ENCODE data around the gene TPCN2.

Gene TPCN2

GRCh38 chr11:69010964-69011623 lies 37.6 kb upstream of the TPCN2 start:
- DNase-seq = no peak

DNA sequence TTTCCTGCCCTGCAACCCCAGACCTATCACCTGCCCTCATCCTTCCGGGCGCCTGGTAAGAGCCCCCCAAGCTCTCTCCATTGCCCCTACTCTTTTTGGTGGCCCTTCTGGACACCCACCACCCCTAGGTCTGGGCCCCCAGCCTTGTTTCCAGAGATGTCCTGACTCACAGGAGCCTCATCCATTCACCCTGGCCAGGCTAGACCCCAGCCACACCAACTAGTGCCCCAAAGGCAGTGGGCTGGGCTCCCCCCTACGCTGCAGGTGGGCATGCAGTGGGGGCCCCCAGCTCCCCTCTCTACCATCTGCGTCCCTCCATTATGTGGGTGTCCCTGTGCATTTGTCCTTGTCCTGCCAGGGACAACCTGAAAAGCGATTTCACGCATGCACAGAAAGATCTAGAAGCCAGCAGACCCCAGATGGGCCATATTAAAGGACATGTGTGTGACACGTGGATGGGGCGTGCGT lies 37.1 kb upstream of the TPCN2 start:
- no peak for DNase-seq

GRCh38 chr11:69012092-69013008 lies 36.4 kb upstream of the TPCN2 start:
- no peak for DNase-seq

DNA sequence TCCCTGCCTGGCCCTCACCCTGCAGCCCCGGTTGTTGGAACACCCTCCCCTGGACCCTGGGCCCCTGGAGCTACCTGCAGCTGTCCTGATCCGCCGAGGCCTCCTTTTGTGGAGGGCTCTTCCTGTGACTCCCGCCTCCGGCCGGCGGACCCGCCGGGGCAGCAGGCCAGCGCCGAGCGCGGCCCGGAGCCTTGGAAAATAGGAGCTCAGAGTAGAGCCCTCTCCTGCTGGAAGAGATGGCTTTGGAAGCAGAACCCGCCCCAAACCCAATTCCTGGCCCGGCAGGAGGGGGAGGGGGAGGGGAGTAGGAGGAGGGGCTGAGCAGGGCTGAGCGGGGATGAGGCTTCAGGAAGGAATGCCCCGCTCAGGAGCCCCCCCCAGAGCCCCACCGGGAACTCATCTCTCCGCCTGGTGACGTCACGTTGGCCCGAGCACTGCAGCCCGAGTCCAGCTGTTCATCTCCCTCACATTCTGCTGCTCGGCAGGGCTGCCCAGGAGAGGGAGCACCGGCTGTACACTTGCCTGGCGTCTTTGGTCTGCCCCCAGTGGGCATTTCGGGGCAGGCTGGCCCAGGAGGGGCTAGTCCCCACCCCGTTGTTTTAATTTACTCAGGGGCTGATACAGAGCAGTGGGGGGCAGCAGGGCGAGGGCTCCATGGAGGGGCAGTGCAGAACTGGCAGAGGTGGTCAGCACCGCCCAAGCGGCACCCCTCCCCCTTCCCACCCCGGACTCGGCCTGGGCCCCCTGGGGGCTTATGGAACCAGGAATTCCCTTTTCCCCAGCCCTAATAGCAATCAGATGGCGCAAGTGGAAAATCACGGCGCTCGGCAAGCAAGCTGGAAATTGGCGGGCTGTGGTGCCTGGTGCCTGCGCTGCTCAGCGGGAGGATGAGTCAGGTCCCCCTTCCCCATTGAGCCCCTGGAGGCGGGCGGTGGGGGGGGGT lies 35.5 kb upstream of the TPCN2 start, which contains the start of gene MRGPRF:
MRGPRF (minus strand) TSS at position 238 of the 943 bp plus-strand sequence. CDS start 3,345 bp downstream, outside the sequence.
- peak; percentile 34 for DNase-seq

DNA sequence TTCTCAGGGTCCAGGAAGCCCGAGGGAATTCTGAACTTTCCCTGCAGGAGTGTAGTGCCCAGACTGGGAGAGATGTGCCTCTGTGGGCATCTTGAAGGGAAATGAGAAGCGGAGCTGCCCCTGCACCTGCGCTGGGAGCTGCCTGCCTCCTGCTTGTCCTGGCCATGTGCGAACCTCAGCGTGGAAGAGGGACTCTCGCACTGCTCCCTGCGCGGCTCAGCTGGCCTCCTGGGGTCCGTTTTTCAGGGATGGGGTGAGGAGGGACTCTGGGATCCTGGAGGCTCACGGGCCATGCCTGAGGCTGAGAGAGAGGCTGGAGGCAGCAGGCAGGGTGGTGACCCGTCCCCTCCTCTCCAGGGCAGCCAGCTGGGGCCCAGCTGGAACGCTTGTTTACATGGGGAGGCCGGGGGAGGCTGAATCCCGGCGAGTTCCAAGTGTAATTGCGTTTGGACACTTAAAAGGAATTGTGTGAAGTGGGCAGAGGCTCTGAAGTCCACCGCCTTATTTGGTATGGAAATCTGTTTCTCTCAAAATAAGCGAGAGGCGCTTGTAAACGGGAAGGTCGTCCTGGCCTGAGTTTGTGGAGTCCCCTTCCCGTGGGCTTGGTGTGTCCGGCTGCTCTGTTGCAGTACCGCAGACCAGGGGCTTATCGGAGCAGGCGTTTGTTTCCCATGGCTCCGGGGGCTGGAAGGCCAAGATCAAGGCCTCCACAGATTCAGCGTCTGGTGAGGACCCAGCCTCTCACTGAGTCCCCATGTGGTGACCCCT lies 34.5 kb upstream of the TPCN2 start:
- DNase-seq = no peak

DNA sequence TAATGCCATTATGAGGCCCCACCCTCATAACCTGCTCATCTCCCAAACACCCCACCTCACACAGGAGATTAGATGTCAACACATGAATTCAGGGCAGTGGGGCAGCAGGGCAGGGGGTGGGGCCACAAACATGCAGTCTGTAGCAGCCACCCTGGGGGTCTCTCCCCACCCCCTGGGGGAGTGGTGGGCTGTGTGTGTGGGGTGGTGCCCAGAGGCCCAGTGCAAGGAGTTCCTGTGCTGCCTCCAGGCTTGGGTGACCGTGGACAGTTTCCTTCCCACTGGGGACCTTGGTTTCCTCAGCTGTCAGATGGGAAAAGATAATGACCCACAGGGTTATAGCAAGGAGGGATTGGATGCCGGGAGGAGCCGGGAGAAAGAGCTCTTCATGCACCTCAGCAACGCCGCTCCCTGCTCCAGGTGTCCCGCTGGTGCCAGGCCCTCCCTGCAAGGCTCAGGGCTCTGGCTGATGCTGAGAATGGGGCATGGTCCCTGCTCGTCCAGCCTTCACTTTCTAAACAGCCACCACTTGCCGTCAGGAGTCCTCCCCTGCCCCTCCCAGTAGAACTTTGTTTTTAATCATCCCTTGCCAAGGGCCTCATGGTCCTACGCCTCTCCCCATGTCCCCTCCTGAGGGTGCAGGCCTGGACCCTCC lies 33.7 kb upstream of the TPCN2 start:
- DNase-seq = no peak

GRCh38 chr11:69017951-69018350 lies 30.8 kb upstream of the TPCN2 start:
- DNase-seq = no peak

DNA sequence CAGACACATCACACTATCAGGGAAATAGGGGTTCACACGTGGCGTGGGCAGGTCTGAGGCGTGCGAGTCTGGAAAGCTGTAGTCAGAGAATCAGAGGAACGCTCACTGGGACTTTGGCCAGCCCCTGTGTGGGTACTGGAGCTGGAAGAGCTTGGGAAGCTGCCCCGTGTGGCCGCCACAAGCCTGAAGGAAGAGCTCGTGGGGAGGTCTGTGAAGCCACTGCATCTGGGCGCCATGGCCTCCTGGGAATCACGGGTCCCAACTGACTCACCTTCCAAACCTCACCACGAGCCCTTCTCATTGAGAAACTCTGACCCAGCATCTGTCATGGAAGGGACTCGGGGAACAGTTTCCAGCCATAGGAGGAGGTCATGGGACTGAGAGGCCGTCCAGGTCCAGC lies 29.8 kb upstream of the TPCN2 start:
- DNase-seq = no peak

DNA sequence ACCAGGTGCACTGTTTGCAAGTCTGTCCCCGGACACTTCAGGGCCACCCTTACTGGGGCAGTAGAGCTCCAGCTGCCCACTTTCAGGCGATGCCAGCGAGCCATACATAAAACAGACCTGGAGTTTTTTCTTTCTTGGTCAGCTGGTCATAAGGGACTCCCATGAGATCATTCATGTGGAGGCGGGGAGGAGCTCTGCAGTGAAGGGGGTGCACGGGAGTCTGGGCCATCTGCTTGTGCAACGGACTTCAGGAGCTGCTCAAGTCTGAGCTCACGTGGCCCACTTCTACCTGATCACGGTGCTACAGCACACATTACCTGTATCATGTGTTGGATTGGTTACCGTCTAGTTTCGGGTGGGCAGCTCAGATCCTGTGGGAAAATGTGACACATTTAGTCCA lies 26.5 kb upstream of the TPCN2 start:
- no peak for DNase-seq

- DNase-seq = no peak
These were observed 24.2 kb upstream of the TPCN2 start for GRCh38 chr11:69024509-69024908.

DNA sequence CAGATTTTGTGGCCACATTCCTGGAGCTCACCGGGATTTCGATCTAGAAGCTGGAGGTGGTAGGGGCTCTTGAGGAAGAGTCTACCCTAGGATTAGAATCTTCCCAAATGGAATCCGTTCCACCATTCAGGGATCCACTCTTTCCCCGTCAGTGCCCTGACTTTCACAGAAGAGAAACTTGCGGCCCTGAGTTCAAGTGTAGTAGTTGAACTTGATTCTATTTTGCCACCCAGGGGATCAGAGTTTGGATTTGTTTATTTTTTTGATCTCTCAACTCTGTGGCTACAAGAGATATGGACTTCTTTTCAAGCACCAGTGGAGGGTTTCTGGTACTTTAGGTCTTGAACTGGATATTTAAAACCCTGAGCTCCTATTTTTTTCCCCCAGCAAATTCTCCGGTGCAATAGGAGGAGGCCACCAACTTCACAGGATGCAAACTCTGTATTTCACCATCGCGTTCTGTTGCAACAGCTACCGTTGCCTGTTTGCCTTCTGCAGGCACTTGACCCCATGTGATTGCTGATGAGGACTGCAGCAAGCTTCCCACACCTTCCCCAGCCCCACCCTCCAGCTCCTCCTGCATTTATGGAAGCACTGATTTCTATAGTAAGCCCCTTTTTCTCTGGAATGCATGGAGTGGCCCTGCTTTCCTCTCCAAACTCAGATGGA lies 20.9 kb upstream of the TPCN2 start:
- no peak for DNase-seq

DNA sequence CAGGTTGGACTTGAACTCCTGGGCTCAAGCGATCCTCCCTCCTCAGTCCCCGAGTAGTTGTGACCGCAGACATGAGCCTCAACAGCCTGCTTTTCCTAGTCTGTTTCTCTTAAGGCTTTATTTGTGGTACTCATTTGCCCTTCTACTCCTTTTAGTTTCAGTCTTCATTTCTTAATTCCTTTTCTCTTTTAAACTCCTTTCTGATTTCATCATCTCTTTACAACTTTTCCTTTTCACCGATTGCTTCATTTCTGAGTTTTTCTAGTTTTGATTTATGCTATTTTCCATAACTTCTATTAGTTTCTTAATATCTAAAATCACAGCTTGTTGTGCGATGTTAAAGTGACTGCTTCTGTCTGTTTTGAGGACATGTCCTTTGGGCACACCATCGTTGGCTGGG lies 18.4 kb upstream of the TPCN2 start:
- no peak for DNase-seq

GRCh38 chr11:69032833-69033232 lies 15.9 kb upstream of the TPCN2 start:
- no peak for DNase-seq

GRCh38 chr11:69033431-69033830 lies 15.3 kb upstream of the TPCN2 start:
- DNase-seq = no peak

DNA sequence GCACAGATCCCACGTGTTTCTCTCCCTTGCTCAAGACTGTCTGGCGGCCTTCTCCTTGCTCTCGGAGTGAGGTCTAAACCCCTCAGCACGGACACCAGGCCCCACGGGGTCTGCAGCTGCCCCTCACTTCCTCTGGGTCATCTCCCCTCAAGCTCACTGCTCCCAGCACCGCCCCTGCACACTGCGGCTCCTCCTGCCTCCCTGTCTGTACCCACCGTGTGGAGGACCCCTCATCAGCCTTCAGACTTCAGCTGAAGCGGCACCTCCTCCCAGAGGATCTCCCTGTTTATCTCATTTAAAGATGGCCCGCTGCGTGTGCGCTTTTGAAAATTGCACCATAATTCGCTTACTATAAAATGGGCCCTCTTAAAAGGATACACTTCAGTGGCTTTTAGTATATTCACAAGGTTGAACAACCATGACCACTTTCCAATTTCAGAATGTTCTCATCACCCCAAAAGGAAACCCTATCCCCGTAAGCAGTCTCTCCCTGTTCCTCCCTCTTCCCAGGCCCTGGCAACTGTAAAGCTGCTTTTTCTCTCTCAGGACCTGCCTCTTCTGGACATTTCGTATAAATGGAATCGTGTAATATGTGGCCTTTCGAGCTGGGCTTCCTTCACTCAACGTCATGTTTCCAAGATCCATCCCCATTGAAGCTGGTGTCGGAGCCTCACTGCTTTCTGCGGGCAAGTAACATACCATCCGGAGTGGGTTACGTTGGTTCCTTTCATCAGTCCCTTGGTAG lies 14.4 kb upstream of the TPCN2 start:
- no peak for DNase-seq

DNA sequence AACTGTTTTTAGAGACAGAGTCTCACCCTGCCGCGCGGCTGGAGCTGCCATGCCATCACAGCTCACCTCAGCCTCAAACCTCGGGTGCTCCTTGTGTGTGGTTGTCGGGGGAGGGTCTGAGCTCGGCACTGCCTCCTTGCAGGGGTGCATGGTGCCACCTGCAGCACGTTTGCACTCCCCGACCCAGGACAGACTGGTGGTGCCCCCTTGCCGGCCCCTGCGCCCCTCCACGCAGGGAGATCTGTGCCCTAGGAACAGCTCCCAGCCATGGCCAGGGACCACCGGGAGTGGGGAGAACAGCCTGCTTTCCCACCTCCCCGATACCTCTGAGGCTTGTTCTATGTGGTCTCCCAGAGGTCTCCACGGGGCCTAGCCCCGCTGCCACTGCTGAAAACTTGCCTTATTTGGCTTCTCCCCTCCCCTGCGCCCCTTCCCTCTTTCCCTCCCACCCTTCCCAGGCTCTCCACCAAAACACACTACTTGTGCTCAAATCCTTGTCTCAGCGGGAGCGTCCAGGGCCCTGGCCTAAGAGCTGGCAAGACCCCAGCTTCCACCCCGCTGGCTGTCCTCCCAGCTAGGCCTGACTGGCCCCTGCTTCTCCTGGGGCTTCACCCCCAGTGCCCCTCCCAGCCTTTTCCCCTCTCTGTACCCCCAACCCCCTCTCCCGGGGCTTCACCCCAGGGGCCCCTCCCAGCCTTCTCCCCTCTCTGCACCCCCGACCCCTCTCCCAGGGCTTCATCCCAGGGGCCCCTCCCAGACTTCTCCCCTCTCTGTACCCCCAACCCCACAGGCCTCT lies 13.4 kb upstream of the TPCN2 start:
- no peak for DNase-seq

DNA sequence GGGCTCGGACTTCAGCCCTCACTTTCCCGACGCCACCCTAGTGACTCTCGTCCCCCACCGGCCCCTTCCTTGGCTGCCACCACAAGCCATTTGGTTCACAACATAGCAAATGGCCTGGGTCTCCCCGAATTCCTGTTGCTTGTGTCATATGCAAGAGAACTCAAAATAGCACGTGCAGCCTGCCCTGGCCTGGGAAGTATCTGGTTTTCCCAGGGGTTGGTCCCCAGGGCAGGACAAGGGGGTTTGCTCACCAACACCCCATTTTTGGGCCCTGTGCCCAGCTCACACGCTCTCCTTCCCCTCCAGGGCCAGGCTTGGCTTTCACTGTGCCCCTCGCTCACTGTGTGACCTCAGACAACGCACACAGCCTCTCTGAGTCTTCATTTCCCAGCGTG lies 12.8 kb upstream of the TPCN2 start:
- DNase-seq = no peak

DNA sequence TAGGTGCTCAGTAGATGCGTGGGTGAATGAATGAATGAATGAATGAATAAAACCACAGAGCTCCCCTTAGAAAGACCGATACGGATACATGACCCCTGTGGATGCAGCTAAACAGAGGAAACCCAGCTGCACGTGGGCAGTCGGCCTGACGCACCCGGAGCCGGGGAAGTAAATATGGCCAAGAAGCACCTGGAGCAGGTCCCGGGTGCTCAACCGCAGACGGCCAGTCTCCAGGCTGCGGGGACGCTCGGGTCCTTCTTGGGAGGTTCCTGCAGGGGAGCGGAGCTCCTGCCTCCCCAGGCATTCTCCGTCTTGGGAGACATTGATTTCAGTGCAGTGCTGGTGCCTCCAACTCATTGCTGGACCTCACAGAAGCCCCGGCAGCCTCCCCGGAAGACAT lies 11.7 kb upstream of the TPCN2 start:
- no peak for DNase-seq

GRCh38 chr11:69037544-69037943 lies 11.2 kb upstream of the TPCN2 start:
- no peak for DNase-seq

Measured in GOT3 (cell line).